Adrenal gland (tissue), 12 donors: ENCODE data around the gene NRXN2. TPM values are rescaled to one million over a fixed set of nuclear protein-coding genes. Genes with fewer than 3 reads are reported as not detected.
A peak's percentile ranks its signal among the peaks of the same experiment; 100 is the strongest.

Experiments used
- DNase-seq, 7 donors: peaks; one replicate each; pipeline ENCODE4 v3.0.0-alpha.2; 2019 to 2020
- H3K27ac ChIP-seq, 5 donors: fragments of 200-600 bp; sonication (generic) in 4 of 5; 1 replicate in 3 of 5; 2 replicates in 2 of 5; pipeline versions ENCODE4 v1.5.1 to v1.8.0; 2016 to 2020; ENCODE audit warnings: mild to moderate bottlenecking in 1 of 5
- H3K27me3 ChIP-seq: fragments of 200-600 bp; 2 replicates; pipeline ENCODE4 v1.8.0; 2021
- H3K36me3 ChIP-seq, 2 donors: fragments of 200-600 bp; replicated peaks in 1 of 2; 1 replicate in 1 of 2; 2 replicates in 1 of 2; pipeline versions ENCODE4 v1.5.1 to v1.8.0; 2018 to 2022
- H3K4me1 ChIP-seq, 2 donors: fragments of 200-600 bp; replicated peaks in 1 of 2; 1 replicate in 1 of 2; 2 replicates in 1 of 2; pipeline versions ENCODE4 v1.5.1 to v1.8.0; 2018 to 2021
- H3K4me3 ChIP-seq, 4 donors: fragments of 200-600 bp; sonication (generic) in 3 of 4; one replicate each; pipeline ENCODE4 v1.5.1; 2016 to 2018
- H3K9me3 ChIP-seq, 3 donors: fragments of 200-600 bp; sonication (generic) in 1 of 3; replicated peaks in 1 of 3; 1 replicate in 2 of 3; 2 replicates in 1 of 3; pipeline versions ENCODE4 v1.5.1 to v1.8.0; 2016 to 2021
- POLR2A ChIP-seq, 2 donors: fragments of 450-650 bp; IDR thresholded peaks; one replicate each; pipeline ENCODE4 v1.6.1; 2017; ENCODE audit warnings: antibody characterized with exemption in 2 of 2, mild to moderate bottlenecking in 2 of 2, moderate library complexity in 1 of 2
- WGBS, 4 donors: extraction: QIAGEN DNeasy Blood & Tissue Kit in 2 of 4; methylation state at CpG; one replicate each; pipeline versions ENCODE4 v1.1.5 to v1.1.7; 2013 to 2017; 5-methylcytosine and 5-hydroxymethylcytosine counted together
- intact Hi-C, 2 donors: fragments of 100-400 bp; cut with DNase I; formaldehyde crosslinking; loops; one replicate each; pipeline versions ENCODE4 v1.14.1 to v1.15.0; 2022 to 2023
- polyA plus RNA-seq, 3 donors: library from polyadenylated mRNA; stranded (reverse); fragments of 200-250 nt in 2 of 3; fragments of 350-450 nt in 1 of 3; fragmentation: Illumina TruSeq in 1 of 3; extraction: RNeasy Lipid Tissue Mini Kit (QIAGEN cat#74804) in 1 of 3; gene quantifications; one replicate each; pipeline ENCODE4 v1.2.3, GENCODE V29; 2013 to 2014
- total RNA-seq, 9 donors: library from RNA; depleted of rRNA in 4 of 9; stranded (reverse); fragments of >200 nt in 4 of 9; fragments of 120-200 nt in 1 of 9; fragmentation: NEBNext Ultra II Directional in 1 of 9; extraction: Animal tissue kit (Norgen Biotek cat#: 25700) in 1 of 9; gene quantifications; one replicate each; pipeline versions ENCODE4 v1.1.0 to v1.2.4, GENCODE V29; 2013 to 2023
- TF ChIP-seq, protein P1 (sequence below), 6 experiments: fragments of 450-650 bp in 4 of 6; fragments of 200-600 bp in 2 of 6; sonication (generic) in 1 of 6; IDR thresholded peaks; 1 replicate in 5 of 6; 2 replicates in 1 of 6; pipeline versions ENCODE4 v1.5.1 to v1.8.0; 2016 to 2021; ENCODE audit warnings: antibody characterized with exemption in 6 of 6, mild to moderate bottlenecking in 2 of 6, moderate library complexity in 1 of 6
- donor health status: healthy with polysubstance abuse.
- donor health status: Bipolar disorder and iron deficiency.
- donor health status: DM: yes; HTN: yes; CAD: no.
- donor health status: DM: no; HTN: no; CAD: no.
- donor health status: DM: no; HTN: no; CAD: no.
- donor health status: DM: yes; HTN: yes; CAD: no.

Gene NRXN2
- total and polyA plus RNA-seq, 12 donors = 1.7 to 17.1 (median 4.9) TPM

- WGBS, 4 donors = 27 to 44% (median 42%) methylated on average over 1 to 5 of the region's 5 CpGs
- Histone ChIP-seq H3K27me3 (no peaks in the 10 kb centered on the region), H3K4me3 (peak overlapping the region in 1 of 4 donors; percentile 11), H3K27ac (peak overlapping the region in 3 of 5 donors; percentile 36 to 90 (median 80)), H3K9me3 (no peaks in the 10 kb centered on the region), H3K36me3 (no peaks in the 10 kb centered on the region), H3K4me1 (peaks cover 14 to 31% of the 10 kb centered on the region in 2 donors)
- intact Hi-C loops = no loop called here
- DNase-seq = peak; percentile 64 to 89 (median 85)
- no peak for TF ChIP-seq POLR2A (IDR thresholded peaks at IDR 0.05)
- TF ChIP-seq, protein P1, sequence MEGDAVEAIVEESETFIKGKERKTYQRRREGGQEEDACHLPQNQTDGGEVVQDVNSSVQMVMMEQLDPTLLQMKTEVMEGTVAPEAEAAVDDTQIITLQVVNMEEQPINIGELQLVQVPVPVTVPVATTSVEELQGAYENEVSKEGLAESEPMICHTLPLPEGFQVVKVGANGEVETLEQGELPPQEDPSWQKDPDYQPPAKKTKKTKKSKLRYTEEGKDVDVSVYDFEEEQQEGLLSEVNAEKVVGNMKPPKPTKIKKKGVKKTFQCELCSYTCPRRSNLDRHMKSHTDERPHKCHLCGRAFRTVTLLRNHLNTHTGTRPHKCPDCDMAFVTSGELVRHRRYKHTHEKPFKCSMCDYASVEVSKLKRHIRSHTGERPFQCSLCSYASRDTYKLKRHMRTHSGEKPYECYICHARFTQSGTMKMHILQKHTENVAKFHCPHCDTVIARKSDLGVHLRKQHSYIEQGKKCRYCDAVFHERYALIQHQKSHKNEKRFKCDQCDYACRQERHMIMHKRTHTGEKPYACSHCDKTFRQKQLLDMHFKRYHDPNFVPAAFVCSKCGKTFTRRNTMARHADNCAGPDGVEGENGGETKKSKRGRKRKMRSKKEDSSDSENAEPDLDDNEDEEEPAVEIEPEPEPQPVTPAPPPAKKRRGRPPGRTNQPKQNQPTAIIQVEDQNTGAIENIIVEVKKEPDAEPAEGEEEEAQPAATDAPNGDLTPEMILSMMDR (IDR thresholded peaks at IDR 0.05) = no peak
These were observed 103.1 kb downstream of the NRXN2 start for GRCh38 chr11:64619811-64620380.

- Histone ChIP-seq H3K27me3 (no peaks in the 10 kb centered on the region), H3K9me3 (no peaks in the 10 kb centered on the region), H3K4me3 (peak overlapping the region in 1 of 4 donors; percentile 11), H3K36me3 (no peaks in the 10 kb centered on the region), H3K4me1 (peaks cover 14 to 31% of the 10 kb centered on the region in 2 donors), H3K27ac (peak overlapping the region in 3 of 5 donors; percentile 36 to 90 (median 80))
- DNase-seq = peak in 2 of 7 donors; percentile 26 to 34
- no peak for TF ChIP-seq POLR2A (IDR thresholded peaks at IDR 0.05)
- TF ChIP-seq, protein P1 (IDR thresholded peaks at IDR 0.05) = no peak
- 83 to 90% (median 87%) methylated on average over 4 of the region's 4 CpGs for WGBS, 4 donors
- intact Hi-C loops = no loop called here
These were observed 103.8 kb downstream of the NRXN2 start for GRCh38 chr11:64619196-64619595.

- no peak overlapping the region for H3K4me3 ChIP-seq
- intact Hi-C loops = no loop called here
- no peak for DNase-seq
- peaks cover 14 to 31% of the 10 kb centered on the region in 2 donors for H3K4me1 ChIP-seq
- H3K9me3 ChIP-seq = no peaks in the 10 kb centered on the region
- no peak overlapping the region for H3K27ac ChIP-seq
- H3K36me3 ChIP-seq = no peaks in the 10 kb centered on the region
- TF ChIP-seq, protein P1 (IDR thresholded peaks at IDR 0.05) = no peak
- no peak for TF ChIP-seq POLR2A (IDR thresholded peaks at IDR 0.05)
- WGBS, 4 donors = 89 to 94% (median 92%) methylated on average over 3 of the region's 3 CpGs
- H3K27me3 ChIP-seq = no peaks in the 10 kb centered on the region
These were observed 106.2 kb downstream of the NRXN2 start for GRCh38 chr11:64616817-64617216.

GRCh38 chr11:64614917-64615316 lies 108.1 kb downstream of the NRXN2 start:
- Histone ChIP-seq H3K4me3 (no peak overlapping the region), H3K4me1 (peaks cover 8 to 13% of the 10 kb centered on the region in 2 donors), H3K36me3 (no peaks in the 10 kb centered on the region), H3K27ac (no peak overlapping the region), H3K27me3 (no peaks in the 10 kb centered on the region), H3K9me3 (no peaks in the 10 kb centered on the region)
- 70 to 91% (median 75%) methylated on average over 3 to 5 of the region's 5 CpGs for WGBS, 4 donors
- intact Hi-C loops = no loop called here
- DNase-seq = no peak
- TF ChIP-seq, protein P1 (IDR thresholded peaks at IDR 0.05) = no peak
